ENCODE data around the gene TESPA1.

DNA sequence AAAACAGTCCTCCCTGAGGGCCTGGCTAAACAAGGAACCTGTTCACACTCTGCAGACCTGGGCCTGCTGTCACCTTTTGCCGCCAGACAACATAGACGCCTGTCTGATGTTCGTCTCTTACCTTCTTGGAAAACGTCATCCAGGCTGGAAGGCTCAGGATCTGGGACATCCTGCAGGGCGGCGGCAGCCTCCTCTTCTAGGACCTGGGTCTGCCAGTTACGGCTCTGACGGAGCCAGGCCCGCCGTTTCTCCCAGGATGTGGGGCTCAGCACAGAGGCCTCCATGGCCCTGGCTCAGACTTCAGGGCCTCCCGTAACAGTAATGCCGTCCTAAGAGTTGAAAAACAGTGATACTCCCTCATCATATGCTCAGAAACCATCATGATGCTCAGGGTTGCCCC is 10.3 kb downstream of the TESPA1 start:
- no peak for TF ChIP-seq EZH2 (IDR thresholded peaks at IDR 0.05)
- TF ChIP-seq, protein P1, sequence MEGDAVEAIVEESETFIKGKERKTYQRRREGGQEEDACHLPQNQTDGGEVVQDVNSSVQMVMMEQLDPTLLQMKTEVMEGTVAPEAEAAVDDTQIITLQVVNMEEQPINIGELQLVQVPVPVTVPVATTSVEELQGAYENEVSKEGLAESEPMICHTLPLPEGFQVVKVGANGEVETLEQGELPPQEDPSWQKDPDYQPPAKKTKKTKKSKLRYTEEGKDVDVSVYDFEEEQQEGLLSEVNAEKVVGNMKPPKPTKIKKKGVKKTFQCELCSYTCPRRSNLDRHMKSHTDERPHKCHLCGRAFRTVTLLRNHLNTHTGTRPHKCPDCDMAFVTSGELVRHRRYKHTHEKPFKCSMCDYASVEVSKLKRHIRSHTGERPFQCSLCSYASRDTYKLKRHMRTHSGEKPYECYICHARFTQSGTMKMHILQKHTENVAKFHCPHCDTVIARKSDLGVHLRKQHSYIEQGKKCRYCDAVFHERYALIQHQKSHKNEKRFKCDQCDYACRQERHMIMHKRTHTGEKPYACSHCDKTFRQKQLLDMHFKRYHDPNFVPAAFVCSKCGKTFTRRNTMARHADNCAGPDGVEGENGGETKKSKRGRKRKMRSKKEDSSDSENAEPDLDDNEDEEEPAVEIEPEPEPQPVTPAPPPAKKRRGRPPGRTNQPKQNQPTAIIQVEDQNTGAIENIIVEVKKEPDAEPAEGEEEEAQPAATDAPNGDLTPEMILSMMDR (IDR thresholded peaks at IDR 0.05): no peak
